Hypothalamus (tissue), 51 donors: ENCODE measurements around the gene FSIP1.

Experiments used
- DNase-seq, 51 donors: peaks; one replicate each; lab custom pipeline; 2025; lab: John Stamatoyannopoulos, UW

Gene FSIP1

DNA sequence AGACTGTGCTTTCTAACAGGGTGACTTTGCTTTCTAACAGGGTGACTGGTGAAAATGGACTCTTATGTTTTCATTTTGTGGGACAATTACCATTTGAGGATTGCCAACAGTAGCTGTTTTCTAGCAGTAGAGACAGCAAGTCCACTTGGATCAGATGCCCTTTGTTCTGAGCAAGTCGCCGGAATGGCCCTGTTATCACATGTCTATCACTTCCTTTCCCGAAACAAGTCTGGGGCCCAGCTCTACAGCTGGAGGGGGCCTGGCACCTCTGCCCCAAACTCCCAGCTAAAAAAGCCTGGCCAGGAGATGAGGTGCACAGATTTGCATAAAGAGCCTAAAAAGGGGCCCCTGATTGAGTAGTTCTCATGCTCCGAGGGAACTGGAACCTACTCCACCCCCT is 157.2 kb downstream of the FSIP1 start:
- DNase-seq: peak in 1 of 51 donors; percentile 8

DNA sequence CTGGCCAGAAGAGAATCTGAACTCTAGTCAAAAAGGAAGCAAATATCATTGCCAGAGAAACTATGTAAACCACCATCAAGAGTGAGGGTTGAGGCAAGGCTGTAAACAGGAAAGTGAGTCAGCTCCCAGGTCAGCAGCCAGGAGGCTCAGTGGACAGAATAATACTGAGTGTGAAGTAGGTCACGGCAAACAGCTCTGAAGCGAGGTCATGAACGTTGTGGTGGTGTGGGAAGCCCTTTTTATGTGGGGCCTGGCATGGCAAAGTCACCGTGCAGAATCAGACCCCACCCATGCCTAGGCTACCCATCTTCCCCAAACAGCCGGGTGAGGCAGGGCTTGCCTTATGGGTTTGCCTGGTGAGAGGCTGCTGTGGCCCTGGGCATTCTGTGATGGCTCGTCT is 157.8 kb downstream of the FSIP1 start:
- peak in 3 of 51 donors; percentile 3 to 9 (median 7) for DNase-seq

DNA sequence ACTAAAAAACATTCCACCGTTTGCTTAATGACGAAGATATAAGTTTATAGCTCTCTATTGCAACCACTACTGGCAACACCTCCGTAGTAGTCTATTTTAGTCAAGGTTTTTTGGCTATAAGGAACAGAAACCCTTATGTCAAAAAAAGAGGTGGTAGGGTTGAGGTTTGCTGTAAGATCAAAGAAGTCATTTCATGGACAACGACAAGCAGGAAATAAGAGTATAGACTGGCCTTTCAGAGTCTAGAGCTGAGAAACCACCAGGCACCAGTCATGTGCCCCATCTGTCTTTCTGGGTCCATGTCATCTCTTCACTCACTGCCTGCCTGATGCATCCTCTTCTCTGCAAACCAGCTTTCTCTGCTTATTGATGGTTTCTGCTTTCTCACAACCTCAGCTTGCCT is 159.1 kb downstream of the FSIP1 start:
- no peak for DNase-seq

DNA sequence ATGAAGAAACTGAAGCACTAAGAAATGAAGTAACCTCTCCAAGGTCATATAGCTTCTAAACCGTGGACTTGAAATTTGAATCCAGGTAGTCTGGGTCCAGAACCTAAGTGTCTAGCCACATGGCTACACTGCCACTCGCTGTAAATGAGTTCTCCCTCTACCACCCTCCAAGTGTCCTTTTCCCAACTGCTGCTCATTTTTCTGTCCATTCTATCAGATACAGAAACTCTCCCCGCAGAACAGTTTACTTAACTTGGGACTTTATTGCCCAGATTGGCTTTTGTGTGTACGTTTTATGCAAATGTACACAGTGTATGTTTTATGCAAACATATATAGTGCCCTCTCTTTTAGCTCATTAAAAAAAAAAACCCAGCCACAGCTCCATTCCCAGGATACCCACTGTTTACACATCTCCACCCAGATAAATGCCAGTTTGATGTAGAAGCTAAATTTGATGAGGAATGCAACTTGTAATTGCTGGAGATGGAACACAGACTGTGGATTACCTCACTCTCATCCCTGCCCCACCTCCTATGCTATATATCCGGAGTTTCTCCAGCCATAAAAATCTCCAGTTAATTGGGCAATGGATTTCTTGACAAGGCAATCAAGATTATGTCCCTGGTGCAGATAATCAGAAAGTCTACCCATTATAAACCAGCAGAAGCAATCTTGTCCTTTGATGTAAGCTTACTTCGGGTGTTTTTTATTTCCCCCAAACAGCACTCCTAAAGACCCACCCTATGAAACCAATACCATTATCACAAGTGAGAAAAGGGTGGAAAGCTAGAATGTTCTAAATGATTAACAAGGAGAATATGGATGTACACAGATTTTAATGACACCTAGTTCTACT is 159.8 kb downstream of the FSIP1 start:
- DNase-seq: no peak

DNA sequence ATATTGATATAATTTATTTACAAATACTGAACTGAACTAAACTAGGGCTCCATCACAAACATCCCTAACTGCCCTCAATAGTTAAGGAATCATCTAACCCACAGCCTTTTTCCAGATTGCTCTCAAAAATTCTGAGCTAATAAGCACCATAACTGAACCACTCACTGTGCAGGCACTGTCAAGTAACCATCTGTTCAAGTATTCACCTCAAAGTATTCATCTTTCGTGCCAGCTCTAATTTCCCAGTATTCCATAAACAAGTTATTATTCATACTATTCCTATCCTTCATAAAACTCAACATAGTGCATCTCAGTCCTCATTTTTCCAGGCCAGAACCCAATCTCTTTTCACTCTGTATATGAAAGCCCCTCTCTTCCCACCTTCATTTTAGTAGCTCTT is 160.7 kb downstream of the FSIP1 start:
- no peak for DNase-seq

DNA sequence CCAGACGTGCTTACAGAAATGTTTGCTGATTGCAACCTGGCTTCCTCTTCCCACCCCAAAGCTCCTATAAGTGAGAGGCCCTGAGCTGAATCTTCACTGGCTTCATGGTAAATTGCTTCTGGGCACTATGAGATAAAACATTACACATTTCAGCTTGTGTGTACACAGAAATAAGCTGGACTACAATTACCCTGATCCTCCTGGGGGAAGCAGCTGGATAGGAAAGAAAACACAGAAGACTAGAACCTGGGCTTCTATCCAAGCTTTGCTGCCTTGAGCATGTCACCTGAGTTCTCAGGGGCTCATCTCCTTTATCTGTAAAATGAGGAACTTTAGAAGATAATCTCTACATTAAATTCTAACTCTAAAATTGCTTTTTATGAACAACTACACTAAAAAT is 161.4 kb downstream of the FSIP1 start:
- DNase-seq: no peak

DNA sequence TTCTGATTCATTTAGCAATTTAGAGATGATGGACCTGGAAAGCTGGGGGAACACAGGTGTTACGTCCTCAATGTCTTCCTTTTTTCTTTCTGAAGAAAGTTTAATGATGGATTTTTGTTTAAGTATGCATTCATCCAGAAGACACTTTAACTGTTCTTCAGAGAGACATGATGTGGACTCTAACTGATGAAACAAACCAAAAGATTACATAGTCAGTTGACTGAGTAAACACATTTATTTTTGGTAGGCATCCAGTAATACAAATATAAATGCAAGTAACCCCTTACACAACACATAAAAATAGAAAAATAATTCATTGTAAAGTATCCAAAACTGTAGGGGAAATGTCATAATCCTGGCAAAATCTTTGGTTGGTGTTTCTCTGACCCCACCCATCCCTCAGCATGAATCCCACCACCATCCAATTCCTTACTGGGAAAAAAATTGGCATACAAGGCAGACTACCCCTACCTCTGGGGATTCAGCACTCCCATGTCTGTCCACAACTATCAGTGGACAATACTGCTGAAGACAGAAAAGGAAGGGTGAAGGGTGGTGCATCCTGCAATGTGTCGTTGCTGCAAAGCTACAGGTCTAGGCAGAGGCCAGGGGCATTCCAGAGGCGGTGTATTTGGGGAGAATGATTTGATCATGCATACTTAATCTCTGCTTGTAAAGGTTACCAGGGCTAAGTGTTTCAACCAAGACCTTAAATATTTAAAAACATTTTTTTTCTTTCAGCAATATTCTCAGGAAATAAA is 164.4 kb downstream of the FSIP1 start:
- DNase-seq: no peak

DNA sequence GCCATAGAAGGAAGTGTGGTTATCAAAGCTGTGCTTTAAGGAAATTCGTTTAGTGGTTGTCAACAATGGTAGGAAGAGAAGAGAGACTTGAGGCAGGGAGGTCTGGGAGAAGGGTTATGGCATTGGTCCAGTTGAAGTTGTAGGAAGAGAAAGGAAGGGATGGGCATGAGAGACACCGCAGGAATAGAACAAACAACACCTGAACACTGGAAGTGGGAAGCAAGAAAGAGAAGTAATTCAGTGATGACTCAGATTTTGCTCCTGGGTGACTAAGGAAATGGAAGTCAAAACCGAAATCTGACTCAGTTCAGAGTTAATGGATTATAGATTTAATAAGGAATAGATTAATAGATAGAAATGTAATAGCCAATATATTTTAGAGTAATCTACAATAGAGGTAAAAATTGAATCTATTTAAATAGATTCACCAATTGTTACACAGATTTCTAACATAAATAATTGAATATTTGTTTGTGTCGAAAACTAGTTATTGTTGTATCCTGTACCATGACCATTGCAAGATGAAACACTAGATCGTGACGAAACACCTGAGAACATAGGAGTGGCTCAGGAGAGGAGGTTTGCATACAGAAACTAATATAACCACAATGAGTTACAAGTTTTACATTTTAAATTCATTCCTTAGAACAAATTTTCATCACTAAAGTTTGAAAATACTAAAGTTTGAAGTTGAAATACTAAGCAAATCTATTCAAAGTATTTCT is 165.7 kb downstream of the FSIP1 start:
- DNase-seq: no peak

DNA sequence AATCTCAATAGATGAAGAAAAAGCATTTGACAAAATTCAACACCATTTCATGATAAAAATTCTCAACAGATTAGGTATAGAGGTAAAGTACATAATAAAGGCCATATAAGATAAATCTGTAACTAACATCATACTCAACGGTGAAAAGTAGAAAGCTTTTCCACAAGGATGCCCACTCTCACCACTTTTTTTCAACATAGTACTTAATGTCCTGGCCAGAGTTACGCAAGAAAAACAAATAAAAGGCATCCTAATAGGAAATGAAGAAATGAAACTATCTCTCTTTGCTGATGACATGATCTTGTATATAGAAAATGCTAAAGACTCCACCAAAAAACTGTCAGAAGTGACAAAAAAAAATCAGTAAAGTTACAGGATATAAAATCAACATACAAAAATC is 168.8 kb downstream of the FSIP1 start:
- no peak for DNase-seq

DNA sequence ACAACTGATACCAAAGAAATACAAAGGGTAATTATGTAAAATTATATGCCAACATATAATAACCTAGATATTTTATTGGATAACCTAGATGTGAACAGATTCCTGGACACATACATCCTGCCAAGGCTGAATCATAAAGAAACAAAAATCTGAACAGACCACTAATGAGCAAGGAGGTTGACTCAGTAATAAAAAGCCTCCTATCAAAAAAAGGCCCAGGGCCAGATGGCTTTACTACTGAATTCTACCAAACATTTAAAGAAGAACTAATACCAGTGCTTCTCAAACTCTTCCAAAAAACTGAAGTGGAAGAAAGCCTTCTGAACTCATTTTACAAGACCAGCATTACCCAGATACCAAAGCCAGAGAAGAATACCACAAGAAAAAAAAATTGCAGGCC is 169.4 kb downstream of the FSIP1 start:
- DNase-seq: no peak

DNA sequence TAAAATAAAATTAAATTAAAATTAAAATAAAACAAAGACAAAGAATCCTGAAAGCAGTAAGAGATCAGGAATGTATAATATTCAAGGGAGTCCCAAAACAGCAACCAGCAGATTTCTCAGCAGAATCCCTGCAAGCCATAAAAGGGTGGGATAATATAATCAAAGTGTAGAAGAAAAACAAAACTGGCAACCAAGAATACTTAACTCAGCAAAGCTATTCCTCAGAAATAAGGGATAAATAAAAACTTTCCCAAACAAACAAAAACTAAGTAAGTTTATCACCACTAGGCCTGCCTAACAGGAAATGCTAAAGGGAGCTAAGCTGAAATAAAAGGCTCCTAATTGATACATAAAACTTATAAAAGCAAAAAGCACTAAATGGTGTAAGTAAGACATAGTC is 172.0 kb downstream of the FSIP1 start:
- no peak for DNase-seq

DNA sequence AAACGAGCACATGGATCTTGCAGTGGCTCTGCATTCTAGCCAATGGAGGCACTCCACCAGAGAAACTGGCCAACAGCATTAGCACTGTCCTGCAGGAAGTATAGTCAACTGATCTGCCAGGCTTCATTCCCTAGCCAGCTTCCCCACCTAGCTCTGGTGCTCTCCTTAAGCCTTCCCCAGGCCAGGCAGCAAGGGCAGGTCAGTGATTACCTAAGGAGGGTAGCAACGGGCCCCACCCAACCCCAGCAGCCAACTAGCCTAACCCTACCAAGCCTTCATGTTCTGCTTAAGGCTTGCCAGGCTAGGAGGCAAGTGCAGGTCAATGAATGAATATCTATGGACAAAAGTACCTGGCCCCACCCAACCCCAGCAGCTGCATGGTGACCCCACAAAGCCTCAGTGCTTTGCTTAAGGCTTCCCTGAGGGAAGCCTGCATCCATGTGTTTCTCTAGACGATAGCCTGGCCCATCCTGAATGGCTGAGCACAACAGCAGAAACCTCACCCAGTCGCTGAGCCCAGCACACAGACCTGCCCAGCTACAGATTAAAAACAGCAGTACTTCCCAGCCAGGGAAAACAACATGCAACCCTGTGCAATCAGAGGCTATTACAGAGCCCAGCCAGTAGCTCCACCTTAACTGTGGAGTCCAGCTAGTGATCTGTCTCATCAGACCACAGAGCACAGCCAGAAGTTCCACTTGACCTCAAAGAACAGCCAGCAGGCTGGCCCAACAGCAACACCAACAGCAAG is 173.3 kb downstream of the FSIP1 start:
- no peak for DNase-seq

DNA sequence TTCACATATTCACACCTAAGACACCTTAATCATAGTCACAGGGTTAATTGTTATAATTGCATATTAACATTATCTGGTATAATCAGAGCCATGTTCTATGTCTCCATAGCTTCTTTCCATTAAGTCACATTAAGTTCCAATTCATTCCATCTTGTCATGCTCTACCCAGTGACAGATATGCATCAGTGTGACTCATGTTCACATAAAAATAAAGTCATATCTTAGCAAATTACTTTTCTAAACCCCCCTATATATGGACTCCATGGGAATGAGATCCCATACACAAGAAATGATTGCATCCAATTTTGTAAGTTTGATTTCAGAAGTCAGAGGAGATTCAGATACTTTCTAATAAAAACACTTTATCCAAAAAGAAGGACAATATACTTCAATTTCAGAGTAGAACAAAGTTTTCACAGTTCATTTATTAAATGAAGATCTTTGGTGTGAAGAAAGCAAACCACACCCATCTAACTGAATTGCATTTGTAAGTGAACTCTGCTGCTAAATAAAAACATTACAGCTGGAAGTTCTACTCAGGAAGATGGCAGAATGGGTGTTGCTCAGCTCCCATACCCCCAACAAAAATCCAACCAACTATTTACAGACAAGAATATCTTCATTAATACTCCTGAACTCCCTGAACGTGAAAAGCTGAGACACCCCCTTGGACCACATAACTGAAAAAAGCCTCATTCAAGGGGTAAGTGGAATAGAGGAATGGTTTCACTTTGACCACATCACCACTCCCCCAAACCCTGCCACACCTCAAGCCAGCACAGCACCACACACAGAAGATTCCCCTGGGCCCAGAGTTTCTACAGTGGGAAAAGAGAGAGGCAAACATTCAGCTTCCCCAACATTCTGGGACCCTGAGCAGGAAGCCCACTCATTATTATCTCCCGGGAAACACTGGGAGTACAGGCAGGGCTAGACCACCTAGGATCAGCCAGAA is 174.2 kb downstream of the FSIP1 start:
- DNase-seq: no peak

DNA sequence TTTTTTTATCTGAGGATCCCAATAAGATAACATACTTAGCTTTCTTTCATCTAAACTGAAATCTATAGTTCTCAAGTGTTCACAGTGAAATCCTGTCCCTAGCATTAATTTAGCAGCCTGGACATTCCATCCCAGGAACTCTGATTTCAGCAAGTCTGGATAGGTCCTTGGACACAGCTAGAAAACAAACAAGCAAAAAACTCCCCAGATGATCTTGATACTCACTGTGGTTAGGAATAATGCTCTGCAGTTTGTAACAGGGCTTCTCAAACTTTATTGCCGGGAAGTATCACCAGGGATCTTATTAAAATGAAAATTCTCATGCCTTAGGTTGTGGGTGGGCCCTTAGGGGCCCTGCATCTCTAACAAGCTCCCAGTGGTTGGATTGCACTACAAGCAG is 177.5 kb downstream of the FSIP1 start:
- no peak for DNase-seq

DNA sequence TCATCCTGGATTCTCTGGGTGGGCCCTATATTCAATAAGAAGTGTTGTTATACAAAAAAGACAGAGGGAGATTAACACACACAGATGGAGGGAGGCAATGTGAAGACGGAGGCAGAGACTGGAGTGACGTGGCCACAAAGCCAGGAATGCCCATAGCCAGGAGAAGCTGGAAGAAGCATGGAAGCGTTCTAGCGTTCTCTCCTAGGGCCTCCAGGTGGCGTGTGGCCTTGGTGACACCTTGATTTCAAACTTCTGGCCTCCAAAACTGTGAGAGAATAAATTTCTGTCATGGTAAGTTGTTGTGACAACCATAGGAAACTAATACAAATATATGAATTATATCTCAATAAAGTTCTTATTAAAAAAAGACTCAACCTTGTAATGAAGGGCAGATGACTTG is 180.5 kb downstream of the FSIP1 start:
- no peak for DNase-seq

DNA sequence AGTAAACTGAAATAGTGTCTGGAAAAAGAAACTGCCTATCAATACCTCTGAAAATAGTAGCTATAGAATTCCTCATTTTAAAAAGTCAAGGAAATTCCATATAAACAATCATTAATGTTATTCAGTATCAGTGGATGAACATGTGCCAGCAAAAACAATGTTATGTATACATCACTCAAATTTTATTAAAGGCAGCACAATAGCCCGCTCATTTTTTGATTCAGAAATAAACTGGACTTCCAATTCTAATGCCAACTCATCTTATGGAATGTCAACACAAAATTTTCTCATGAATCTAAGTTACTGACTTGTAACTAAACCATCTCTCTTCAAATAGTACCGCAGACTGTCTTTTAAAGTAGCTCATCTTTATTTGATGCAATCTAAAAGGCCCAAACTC is 182.8 kb downstream of the FSIP1 start:
- no peak for DNase-seq

DNA sequence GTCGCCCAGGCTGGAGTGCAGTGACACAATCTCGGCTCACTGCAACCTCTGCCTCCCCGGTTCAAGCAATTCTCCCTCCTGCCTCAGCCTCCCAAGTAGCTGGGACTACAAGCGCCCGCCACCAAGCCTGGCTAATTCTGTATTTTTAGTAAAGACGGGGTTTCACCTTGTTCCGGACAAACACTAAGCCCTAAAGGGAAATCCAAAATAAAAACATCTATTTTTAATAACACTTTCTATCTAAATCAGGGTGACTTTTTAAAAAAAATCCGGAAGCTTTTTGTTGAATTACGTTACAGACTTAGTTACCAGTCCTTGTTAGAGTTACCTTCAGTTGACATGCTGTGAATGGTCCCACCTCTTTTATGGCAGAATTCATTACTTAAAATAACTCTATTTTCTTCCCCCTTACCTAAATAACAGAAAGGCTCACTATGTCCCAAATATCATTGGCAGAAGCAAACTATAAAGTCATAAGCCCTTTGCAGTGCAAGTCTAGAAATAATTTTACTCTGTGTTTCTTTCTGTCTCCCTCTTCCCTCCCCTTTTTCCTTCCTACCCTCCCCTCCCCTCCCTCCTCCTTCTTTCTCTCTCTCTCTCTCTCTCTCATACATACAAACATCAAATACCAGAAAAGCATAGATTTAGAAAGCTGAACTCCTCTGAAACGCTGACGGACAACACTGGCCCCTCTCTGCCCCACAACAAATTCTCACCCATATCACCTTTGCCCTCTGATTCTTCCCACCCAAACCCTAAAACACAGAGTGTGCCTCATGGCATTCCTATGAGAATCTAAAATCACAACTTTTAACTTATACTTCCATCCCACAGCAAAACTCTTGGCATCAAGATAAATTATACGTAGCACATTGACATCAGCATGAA is 183.4 kb downstream of the FSIP1 start:
- DNase-seq: no peak

DNA sequence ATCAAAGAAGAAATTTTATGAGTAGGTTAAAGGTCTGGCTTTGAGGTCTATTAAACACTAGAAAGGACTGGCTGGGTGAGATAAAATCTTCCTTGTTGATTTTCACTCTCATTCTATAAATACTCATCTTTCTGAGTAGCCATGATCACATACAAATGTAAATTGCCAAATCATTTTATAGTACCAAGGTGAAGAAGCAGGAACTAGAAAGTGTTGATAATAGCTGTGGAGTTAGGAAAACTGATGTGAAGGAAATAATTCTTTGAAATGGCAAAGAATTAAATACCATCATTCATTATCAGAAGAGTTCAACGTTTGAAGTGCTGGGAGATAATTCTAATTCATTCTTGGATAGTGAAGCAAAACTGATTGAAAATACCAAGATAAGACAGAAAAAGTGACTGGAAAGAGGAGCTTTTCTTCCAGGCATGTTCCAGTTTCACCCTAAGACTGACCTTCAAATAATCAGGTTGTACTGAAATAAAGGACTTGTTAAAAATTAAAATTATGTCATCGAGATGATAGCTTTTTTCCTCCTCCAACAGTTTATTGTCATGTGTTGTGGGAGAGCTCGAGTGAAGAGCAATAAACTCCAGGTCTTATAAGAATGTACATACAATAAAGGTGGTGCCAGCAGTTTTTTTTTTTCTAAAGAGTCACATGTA is 184.3 kb downstream of the FSIP1 start:
- DNase-seq: no peak
